GM23338 (cell line): ENCODE results near the gene TSBP1. TPM values are rescaled to one million over a fixed set of nuclear protein-coding genes. Genes with fewer than 3 reads are reported as not detected.

Source experiments
- ATAC-seq: fragments of 200-7000 bp; cut with Tn5 transposase; 3 replicates; pipeline ENCODE4 v1.9.1; 2020
- DNase-seq: peaks from one replicate; pipeline ENCODE4 v3.0.0-alpha.2; 2015; ENCODE audit warnings: low spot score
- H2AFZ ChIP-seq: fragments of 200-600 bp; sonication (generic); 2 replicates; pipeline ENCODE4 v1.8.0; 2016; ENCODE audit warnings: antibody characterized with exemption, mild to moderate bottlenecking, moderate library complexity
- H3F3A ChIP-seq: fragments of 200-600 bp; sonication (generic); replicated peaks from 2 replicates; pipeline ENCODE4 v1.8.0; 2017; ENCODE audit warnings: antibody characterized with exemption, mixed run types, low read depth
- H3K27ac ChIP-seq: fragments of 200-600 bp; sonication (generic); 2 replicates; pipeline ENCODE4 v1.6.1; 2016; ENCODE audit warnings: low read depth
- H3K27me3 ChIP-seq: fragments of 200-600 bp; sonication (generic); 2 replicates; pipeline ENCODE4 v1.8.0; 2016; ENCODE audit warnings: mild to moderate bottlenecking, mixed run types, moderate library complexity; ENCODE audit not compliant: insufficient read depth
- H3K36me3 ChIP-seq: fragments of 200-600 bp; sonication (generic); 2 replicates; pipeline ENCODE4 v1.8.0; 2016; ENCODE audit warnings: mild to moderate bottlenecking; ENCODE audit not compliant: insufficient read depth
- H3K4me1 ChIP-seq: fragments of 200-600 bp; sonication (generic); 2 replicates; pipeline ENCODE4 v1.8.0; 2016; ENCODE audit warnings: mild to moderate bottlenecking, moderate library complexity; ENCODE audit not compliant: insufficient read depth
- H3K4me2 ChIP-seq: fragments of 200-600 bp; sonication (generic); 2 replicates; pipeline ENCODE4 v1.7.1; 2017; ENCODE audit warnings: mixed run types
- H3K4me3 ChIP-seq: fragments of 200-600 bp; sonication (generic); 2 replicates; pipeline ENCODE4 v1.6.1; 2016; ENCODE audit warnings: mixed run types
- H3K79me2 ChIP-seq: fragments of 200-600 bp; sonication (generic); replicated peaks from 2 replicates; pipeline ENCODE4 v1.8.0; 2017; ENCODE audit warnings: mild to moderate bottlenecking; ENCODE audit not compliant: insufficient read depth
- H3K9me2 ChIP-seq: fragments of 200-600 bp; sonication (generic); 2 replicates; pipeline ENCODE4 v1.8.0; 2017; ENCODE audit not compliant: insufficient read depth
- H4K20me1 ChIP-seq: fragments of 200-600 bp; sonication (generic); replicated peaks from 2 replicates; pipeline ENCODE4 v1.8.0; 2017; ENCODE audit warnings: mild to moderate bottlenecking; ENCODE audit not compliant: insufficient read depth
- H3K27ac Mint-ChIP-seq: 2 replicates; pipeline ENCODE4 v1.8.0; 2020; ENCODE audit warnings: inconsistent platforms, mild to moderate bottlenecking, moderate library complexity, mixed read lengths
- H3K27me3 Mint-ChIP-seq: 3 replicates; pipeline ENCODE4 v1.8.0; 2022; ENCODE audit warnings: low read depth, mild to moderate bottlenecking, moderate library complexity, mixed read lengths, inconsistent platforms; ENCODE audit not compliant: insufficient read depth, poor library complexity
- H3K36me3 Mint-ChIP-seq: 3 replicates; pipeline ENCODE4 v1.8.0; 2021; ENCODE audit warnings: low read depth, mild to moderate bottlenecking, inconsistent platforms, moderate library complexity, mixed read lengths
- H3K4me1 Mint-ChIP-seq: 3 replicates; pipeline ENCODE4 v1.8.0; 2020; ENCODE audit warnings: mild to moderate bottlenecking, inconsistent platforms, mixed read lengths
- H3K4me3 Mint-ChIP-seq: 3 replicates; pipeline ENCODE4 v1.8.0; 2021; ENCODE audit warnings: moderate library complexity, mild to moderate bottlenecking, inconsistent platforms, mixed read lengths
- H3K9me3 Mint-ChIP-seq: 3 replicates; pipeline ENCODE4 v1.8.0; 2020; ENCODE audit warnings: moderate library complexity, mild to moderate bottlenecking, inconsistent platforms, mixed read lengths
- CREB1 ChIP-seq: fragments of 250-450 bp; sonication (Bioruptor Pico); IDR thresholded peaks from 2 replicates; pipeline ENCODE4 v1.5.0; 2020; ENCODE audit warnings: low read depth, mild to moderate bottlenecking, moderate library complexity
- CTCF ChIP-seq, 2 experiments: fragments of 200-600 bp in 1 of 2; sonication (generic) in 1 of 2; conservative IDR thresholded peaks; 2 replicates each; pipeline versions ENCODE4 v1.5.1 to v1.6.1; 2016 to 2017; ENCODE audit warnings: antibody characterized with exemption in 2 of 2, low read depth in 2 of 2, mild to moderate bottlenecking in 2 of 2, moderate library complexity in 1 of 2
- ETS1 ChIP-seq: IDR thresholded peaks from 2 replicates; pipeline ENCODE4 v1.6.1; 2016; ENCODE audit warnings: antibody characterized with exemption
- EZH2 ChIP-seq: fragments of 200-600 bp; sonication (generic); IDR thresholded peaks from one replicate; pipeline ENCODE4 v1.8.0; 2017; ENCODE audit warnings: antibody characterized with exemption, mild to moderate bottlenecking, low read depth; ENCODE audit not compliant: unreplicated experiment
- EZH2phosphoT487 ChIP-seq: fragments of 200-600 bp; sonication (generic); IDR thresholded peaks from one replicate; pipeline ENCODE4 v1.8.1; 2018; ENCODE audit warnings: antibody characterized with exemption; ENCODE audit not compliant: unreplicated experiment
- JUNB ChIP-seq: IDR thresholded peaks from one replicate; pipeline ENCODE4 v1.6.1; 2016; ENCODE audit warnings: antibody characterized with exemption; ENCODE audit not compliant: unreplicated experiment
- NANOG ChIP-seq: IDR thresholded peaks from 2 replicates; pipeline ENCODE4 v1.6.1; 2016; ENCODE audit warnings: antibody characterized with exemption, borderline replicate concordance
- POLR2AphosphoS5 ChIP-seq: IDR thresholded peaks from 2 replicates; pipeline ENCODE4 v1.6.1; 2016; ENCODE audit warnings: antibody characterized with exemption, low read depth
- REST ChIP-seq: IDR thresholded peaks from one replicate; pipeline ENCODE4 v1.6.1; 2018; ENCODE audit warnings: antibody characterized with exemption; ENCODE audit not compliant: unreplicated experiment
- STAT1 ChIP-seq: IDR thresholded peaks from one replicate; pipeline ENCODE4 v1.6.1; 2016; ENCODE audit warnings: antibody characterized with exemption; ENCODE audit not compliant: unreplicated experiment
- ZNF114 ChIP-seq: fragments of 250-450 bp; sonication (Bioruptor Pico); IDR thresholded peaks from 2 replicates; pipeline ENCODE4 v1.5.0; 2020; ENCODE audit warnings: mild to moderate bottlenecking, moderate library complexity
- ZNF331 ChIP-seq: fragments of 250-450 bp; sonication (Bioruptor Pico); IDR thresholded peaks from 2 replicates; pipeline ENCODE4 v1.5.0; 2020; ENCODE audit warnings: low read depth, mild to moderate bottlenecking, moderate library complexity
- ZNF462 ChIP-seq: fragments of 250-450 bp; sonication (Bioruptor Pico); IDR thresholded peaks from 2 replicates; pipeline ENCODE4 v1.5.0; 2020; ENCODE audit warnings: mild to moderate bottlenecking, moderate library complexity
- polyA plus RNA-seq: library from polyadenylated mRNA; unstranded; fragments of >200 nt; fragmentation: Nextera tagmentation; extraction: Ambion mirVana; gene quantifications from 2 replicates; pipeline ENCODE4 v1.2.1, GENCODE V29; 2016
- total RNA-seq: library from RNA; depleted of rRNA; stranded (reverse); fragments of >200 nt; shearing (Covaris generic); gene quantifications from 2 replicates; pipeline ENCODE4 v1.2.3, GENCODE V29; 2014

Gene TSBP1
- total and polyA plus RNA-seq, 2 experiments from 2014 or later: 0.15 TPM; not detected in 1

GRCh38 chr6:32293695-32294094 is 78.0 kb downstream of the TSBP1 start:
- Mint-ChIP-seq H3K27ac (no peak overlapping the region), H3K4me3 (no peak overlapping the region), H3K9me3 (no peaks in the 10 kb centered on the region; the same call in 2 of the 3 replicates), H3K36me3 (no peaks in the 10 kb centered on the region), H3K27me3 (peaks cover 6% of the 10 kb centered on the region), H3K4me1 (no peaks in the 10 kb centered on the region)
- DNase-seq (no peak), ATAC-seq (no peak)
- no peak overlapping the region for H3K4me3 ChIP-seq
- H3K4me2 ChIP-seq: no peak overlapping the region
- H2AFZ ChIP-seq: no peak overlapping the region
- no peak for TF ChIP-seq EZH2
- no peak for TF ChIP-seq NANOG
- no peak for TF ChIP-seq EZH2phosphoT487
- no peak for TF ChIP-seq CTCF (conservative IDR thresholded peaks at IDR 0.05; ENCODE audit: low read depth in 2 of 2)
- TF ChIP-seq ZNF331: no peak
- no peak for TF ChIP-seq POLR2AphosphoS5
- no peak for TF ChIP-seq ZNF114 (CRISPR knock-in tag)
- TF ChIP-seq JUNB: no peak
- TF ChIP-seq ZNF462 (CRISPR knock-in tag): no peak
- TF ChIP-seq STAT1: no peak
- no peak for TF ChIP-seq ETS1
- no peak for TF ChIP-seq CREB1 (CRISPR knock-in tag)
- no peak for TF ChIP-seq REST
- no peaks in the 10 kb centered on the region for H3K36me3 ChIP-seq
- H3K4me1 ChIP-seq: no peaks in the 10 kb centered on the region
- no peaks in the 10 kb centered on the region for H3K27me3 ChIP-seq
- H3K27ac ChIP-seq: no peak overlapping the region
- H3F3A ChIP-seq: no peaks in the 10 kb centered on the region
- no peaks in the 10 kb centered on the region for H3K79me2 ChIP-seq
- no peaks in the 10 kb centered on the region for H3K9me2 ChIP-seq
- no peaks in the 10 kb centered on the region for H4K20me1 ChIP-seq
